HCT116 (cell line): Measurements from ENCODE around the gene PA2G4. TPM values are rescaled to one million over a fixed set of nuclear protein-coding genes. Genes with fewer than 3 reads are reported as not detected.
A peak's percentile ranks its signal among the peaks of the same experiment; 100 is the strongest.

Experiments
- ATAC-seq: fragments of 200-7000 bp; cut with Tn5 transposase; 2 replicates; pipeline ENCODE4 v1.9.1; 2020; ENCODE audit warnings: mild to moderate bottlenecking, moderate library complexity
- BruUV-seq: library from RNA; stranded (reverse); fragments of 400-500 nt; replicated peaks from 2 replicates; lab custom pipeline; 2021; lab: Mats Ljungman, UMichigan
- CTCF ChIA-PET: fragments of 300-600 bp; sonication (Branson Sonifier 250); formaldehyde crosslinking; loops from one replicate; lab custom pipeline; 2021; ENCODE audit warnings: antibody characterized with exemption; lab: Charles Lee
- POLR2A ChIA-PET: fragments of 300-600, 350-600 bp; sonication (Branson Sonifier 250); formaldehyde crosslinking; loops from one replicate; lab custom pipeline; 2021; ENCODE audit warnings: antibody characterized with exemption; lab: Charles Lee
- RAD21 ChIA-PET, 2 experiments: fragments of 300-600 bp; sonication (Branson Sonifier 250); formaldehyde crosslinking; loops; one replicate each; lab custom pipeline; 2023; ENCODE audit warnings: low total read pairs in 2 of 2; ENCODE audit not compliant: uncharacterized antibody in 2 of 2, unreplicated experiment in 2 of 2, low non-redundant PET in 1 of 2; lab: Charles Lee
- DNase-seq: peaks from one replicate; pipeline ENCODE4 v3.0.0-alpha.2; 2010; ENCODE audit warnings: low read depth, low spot score
- H2AFZ ChIP-seq: fragments of 200-600 bp; shearing (Covaris generic), sonication (generic); 2 replicates; pipeline ENCODE4 v1.6.1; 2017; ENCODE audit warnings: low read depth, mixed run types, mixed read lengths, antibody characterized with exemption, low read length; ENCODE audit not compliant: poor library complexity, severe bottlenecking
- H3K27ac ChIP-seq: 2 replicates; pipeline ENCODE4 v1.5.1; 2012; ENCODE audit warnings: low read depth, low read length
- H3K27me3 ChIP-seq: fragments of 200-600 bp; sonication (generic); 2 replicates; pipeline ENCODE4 v1.6.1; 2016; ENCODE audit warnings: mixed run types, low read length, mixed read lengths; ENCODE audit not compliant: insufficient read depth
- H3K36me3 ChIP-seq, 2 experiments: fragments of 200-500 bp in 1 of 2; fragments of 200-600 bp in 1 of 2; sonication (Bioruptor generic) in 1 of 2; sonication (generic) in 1 of 2; 2 replicates each; pipeline versions ENCODE4 v1.5.1 to v1.6.1; 2014 to 2016; ENCODE audit warnings: low read length in 2 of 2, inconsistent platforms in 1 of 2, mixed read lengths in 1 of 2, mixed run types in 1 of 2; ENCODE audit not compliant: insufficient read depth in 2 of 2, control insufficient read depth in 1 of 2
- H3K4me1 ChIP-seq, 2 experiments: fragments of 200-600 bp in 1 of 2; sonication (generic) in 1 of 2; 2 replicates each; pipeline versions ENCODE4 v1.5.1 to v1.6.1; 2012 to 2017; ENCODE audit warnings: low read length in 2 of 2, inconsistent platforms in 1 of 2, mild to moderate bottlenecking in 1 of 2, mixed read lengths in 1 of 2, mixed run types in 1 of 2, moderate library complexity in 1 of 2; ENCODE audit not compliant: insufficient read depth in 2 of 2, control insufficient read depth in 1 of 2
- H3K4me2 ChIP-seq: fragments of 200-600 bp; sonication (generic); 2 replicates; pipeline ENCODE4 v1.6.1; 2017; ENCODE audit warnings: mixed run types, low read length, mixed read lengths
- H3K4me3 ChIP-seq, 2 experiments: fragments of 200-600 bp in 1 of 2; sonication (generic) in 1 of 2; replicated peaks in 1 of 2; 2 replicates each; pipeline ENCODE4 v1.5.1; 2011 to 2016; ENCODE audit warnings: low read length in 2 of 2, control low read depth in 1 of 2, low read depth in 1 of 2, mild to moderate bottlenecking in 1 of 2, mixed read lengths in 1 of 2, mixed run types in 1 of 2
- H3K79me2 ChIP-seq: fragments of 200-600 bp; sonication (generic); 2 replicates; pipeline ENCODE4 v1.6.1; 2017; ENCODE audit warnings: mild to moderate bottlenecking, mixed run types, low read length, moderate library complexity, mixed read lengths; ENCODE audit not compliant: insufficient read depth
- H3K9ac ChIP-seq: fragments of 200-600 bp; sonication (generic); 2 replicates; pipeline ENCODE4 v1.6.1; 2016; ENCODE audit warnings: low read length, mixed read lengths
- H3K9me2 ChIP-seq: fragments of 200-600 bp; sonication (generic), shearing (Covaris generic); 2 replicates; pipeline ENCODE4 v1.6.1; 2017; ENCODE audit warnings: mixed run types, mild to moderate bottlenecking, moderate library complexity; ENCODE audit not compliant: insufficient read depth
- H3K9me3 ChIP-seq, 2 experiments: fragments of 200-500 bp in 1 of 2; fragments of 200-600 bp in 1 of 2; sonication (Bioruptor generic) in 1 of 2; sonication (generic) in 1 of 2; 2 replicates each; pipeline ENCODE4 v1.6.1; 2014 to 2017; ENCODE audit warnings: low read length in 2 of 2, mixed read lengths in 2 of 2, inconsistent platforms in 1 of 2, low read depth in 1 of 2, mild to moderate bottlenecking in 1 of 2, mixed run types in 1 of 2, moderate library complexity in 1 of 2; ENCODE audit not compliant: control insufficient read depth in 1 of 2, insufficient read depth in 1 of 2
- H4K20me1 ChIP-seq: fragments of 200-600 bp; sonication (generic), shearing (Covaris generic); 2 replicates; pipeline ENCODE4 v1.6.1; 2017; ENCODE audit warnings: mixed run types, mild to moderate bottlenecking, moderate library complexity; ENCODE audit not compliant: insufficient read depth
- CBX3 ChIP-seq: IDR thresholded peaks from 2 replicates; pipeline ENCODE4 v1.6.1; 2012; ENCODE audit warnings: low read depth
- RAD21 ChIP-seq: IDR thresholded peaks from 2 replicates; pipeline ENCODE4 v1.6.1; 2012; ENCODE audit warnings: low read depth, mild to moderate bottlenecking
- intact Hi-C: fragments of 100-400 bp; cut with micrococcal nuclease; formaldehyde crosslinking; loops from 2 replicates; pipeline ENCODE4 v1.10.0; 2022
- total RNA-seq: library from RNA; stranded (reverse); gene quantifications from one replicate; pipeline ENCODE4 v1.2.1, GENCODE V29; 2021; ENCODE audit not compliant: unreplicated experiment
- TF ChIP-seq, protein P1 (sequence below): IDR thresholded peaks from 2 replicates; pipeline ENCODE4 v1.6.1; 2012
- TF ChIP-seq, protein P2 (sequence below), 3 experiments: fragments of 200-600 bp in 1 of 3; sonication (generic) in 1 of 3; IDR thresholded peaks in 2 of 3; conservative IDR thresholded peaks in 1 of 3; 2 replicates each; pipeline ENCODE4 v1.5.1; 2012 to 2017; ENCODE audit warnings: low read depth in 2 of 3, low read length in 2 of 3, antibody characterized with exemption in 1 of 3, borderline replicate concordance in 1 of 3, control low read depth in 1 of 3, mild to moderate bottlenecking in 1 of 3, mixed read lengths in 1 of 3, mixed run types in 1 of 3, moderate library complexity in 1 of 3; ENCODE audit not compliant: insufficient read depth in 1 of 3

The PA2G4 gene
- total RNA-seq, 1 experiment from 2014 or later = 302 TPM

DNA sequence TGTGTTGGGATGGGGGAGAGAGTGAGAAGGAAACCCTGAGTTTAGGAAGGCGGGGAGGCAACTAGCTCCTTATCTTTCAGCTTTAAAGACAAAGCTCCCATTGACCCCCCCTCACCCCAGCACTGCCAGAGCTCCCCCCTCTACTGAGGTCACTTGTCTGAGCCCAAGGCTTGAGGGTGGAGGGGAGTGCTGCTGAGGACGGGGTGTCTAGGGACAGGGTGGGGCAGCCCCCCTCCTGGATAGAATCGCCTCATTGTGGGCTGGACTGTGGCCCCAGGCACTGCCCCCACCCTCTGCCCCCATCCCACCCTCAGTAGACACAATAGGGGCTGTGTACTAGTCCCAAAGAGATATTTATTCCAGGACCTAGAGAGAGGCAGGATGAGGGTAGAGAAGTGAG, 21.4 kb upstream of the PA2G4 start (continued):
- TF ChIP-seq RAD21 (no peak), CBX3 (no peak)
- TF ChIP-seq, all 23 proteins: peak for 0

DNA sequence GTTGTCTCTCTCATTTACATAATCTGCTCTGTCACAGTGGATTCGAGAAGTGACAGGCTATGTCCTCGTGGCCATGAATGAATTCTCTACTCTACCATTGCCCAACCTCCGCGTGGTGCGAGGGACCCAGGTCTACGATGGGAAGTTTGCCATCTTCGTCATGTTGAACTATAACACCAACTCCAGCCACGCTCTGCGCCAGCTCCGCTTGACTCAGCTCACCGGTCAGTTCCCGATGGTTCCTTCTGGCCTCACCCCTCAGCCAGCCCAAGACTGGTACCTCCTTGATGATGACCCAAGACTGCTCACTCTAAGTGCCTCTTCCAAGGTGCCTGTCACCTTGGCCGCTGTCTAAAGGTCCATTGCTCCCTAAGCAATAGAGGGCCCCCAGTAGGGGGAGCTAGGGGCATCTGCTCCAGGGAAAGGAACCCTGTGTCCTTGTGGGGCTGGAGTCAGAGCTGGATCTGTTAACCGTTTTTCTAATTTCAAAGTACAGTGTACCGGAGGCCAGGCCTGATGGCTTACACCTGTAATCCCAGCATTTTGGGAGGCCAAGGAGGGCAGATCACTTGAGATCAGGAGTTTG, 19.3 kb upstream of the PA2G4 start:
- RAD21 ChIA-PET = no interaction called here
- H3K4me2 ChIP-seq = no peak overlapping the region

More for the DNA sequence above, 19.3 kb upstream of the PA2G4 start:
- Histone ChIP-seq H3K9ac (no peak overlapping the region), H4K20me1 (no peaks in the 10 kb centered on the region), H3K79me2 (peaks cover 12% of the 10 kb centered on the region; the same call in 1 of the 2 replicates), H3K27me3 (no peaks in the 10 kb centered on the region), H3K4me3 (no peak overlapping the region), H3K9me3 (no peaks in the 10 kb centered on the region), H3K9me2 (no peaks in the 10 kb centered on the region), H2AFZ (no peak overlapping the region), H3K4me1 (peaks cover 15 to 32% of the 10 kb centered on the region in 2 experiments), H3K27ac (no peak overlapping the region), H3K36me3 (peaks cover 10 to 22% of the 10 kb centered on the region in 2 experiments; a peak in 2 of 4 replicates)
- TF ChIP-seq, protein P1, sequence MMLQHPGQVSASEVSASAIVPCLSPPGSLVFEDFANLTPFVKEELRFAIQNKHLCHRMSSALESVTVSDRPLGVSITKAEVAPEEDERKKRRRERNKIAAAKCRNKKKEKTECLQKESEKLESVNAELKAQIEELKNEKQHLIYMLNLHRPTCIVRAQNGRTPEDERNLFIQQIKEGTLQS = no peak
- TF ChIP-seq RAD21 = peak; percentile 47; the same call in 1 of the 2 replicates
- TF ChIP-seq, protein P2, sequence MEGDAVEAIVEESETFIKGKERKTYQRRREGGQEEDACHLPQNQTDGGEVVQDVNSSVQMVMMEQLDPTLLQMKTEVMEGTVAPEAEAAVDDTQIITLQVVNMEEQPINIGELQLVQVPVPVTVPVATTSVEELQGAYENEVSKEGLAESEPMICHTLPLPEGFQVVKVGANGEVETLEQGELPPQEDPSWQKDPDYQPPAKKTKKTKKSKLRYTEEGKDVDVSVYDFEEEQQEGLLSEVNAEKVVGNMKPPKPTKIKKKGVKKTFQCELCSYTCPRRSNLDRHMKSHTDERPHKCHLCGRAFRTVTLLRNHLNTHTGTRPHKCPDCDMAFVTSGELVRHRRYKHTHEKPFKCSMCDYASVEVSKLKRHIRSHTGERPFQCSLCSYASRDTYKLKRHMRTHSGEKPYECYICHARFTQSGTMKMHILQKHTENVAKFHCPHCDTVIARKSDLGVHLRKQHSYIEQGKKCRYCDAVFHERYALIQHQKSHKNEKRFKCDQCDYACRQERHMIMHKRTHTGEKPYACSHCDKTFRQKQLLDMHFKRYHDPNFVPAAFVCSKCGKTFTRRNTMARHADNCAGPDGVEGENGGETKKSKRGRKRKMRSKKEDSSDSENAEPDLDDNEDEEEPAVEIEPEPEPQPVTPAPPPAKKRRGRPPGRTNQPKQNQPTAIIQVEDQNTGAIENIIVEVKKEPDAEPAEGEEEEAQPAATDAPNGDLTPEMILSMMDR (IDR thresholded peaks at IDR 0.05 in 2 of 3, conservative IDR thresholded peaks at IDR 0.05 in 1 of 3; ENCODE audit: borderline replicate concordance in 1 of 3, insufficient read depth in 1 of 3, low read depth in 2 of 3, low read length in 2 of 3) = peak; percentile 21 to 82 (median 48); a peak in 5 of 6 replicates
- POLR2A ChIA-PET = interaction anchor here (0.7 to 1.3 kb wide), 4 partner anchors 19 to 33 kb away, joined by 3 to 6 read pairs (median 3); partner anchors contain the start of genes PA2G4 and ZC3H10
- DNase-seq (no peak), ATAC-seq (peak; percentile 47)
- BruUV-seq = no TSS peak
- CTCF ChIA-PET = interaction anchor here (0.8 to 1.8 kb wide), 7 partner anchors 10 to 347 kb away, joined by 3 to 13 read pairs (median 4); partner anchors contain the start of genes ORMDL2, PA2G4, RAB5B and SARNP
- intact Hi-C loops = no loop called here
